GM12878 (cell line): ENCODE data around the gene JCHAIN. TPM values are rescaled to one million over a fixed set of nuclear protein-coding genes. Genes with fewer than 3 reads are reported as not detected.

Experiments used
- ATAC-seq: fragments of 200-7000 bp; cut with Tn5 transposase; 3 replicates; pipeline ENCODE4 v1.9.1; 2020; ENCODE audit warnings: mild to moderate bottlenecking, moderate library complexity
- BruUV-seq: library from RNA; stranded (reverse); fragments of 400-500 nt; replicated peaks from 2 replicates; lab custom pipeline; 2021; lab: Mats Ljungman, UMichigan
- CTCF ChIA-PET: fragments of 300-600 bp; sonication (Branson Sonifier 250); formaldehyde crosslinking; extraction: SDS; loops from one replicate; lab custom pipeline; 2021; ENCODE audit warnings: inconsistent platforms; lab: Yijun Ruan, JAX
- POLR2A ChIA-PET: fragments of 350-600 bp; formaldehyde crosslinking; extraction: SDS; loops from one replicate; lab custom pipeline; 2021; ENCODE audit warnings: inconsistent platforms; lab: Charles Lee
- RAD21 ChIA-PET: fragments of 300-600 bp; sonication (Branson Sonifier 250); formaldehyde crosslinking; loops from one replicate; lab custom pipeline; 2023; ENCODE audit warnings: antibody characterized with exemption; ENCODE audit not compliant: unreplicated experiment; lab: Charles Lee
- SMC1A ChIA-PET: fragments of 300-600 bp; sonication (Branson Sonifier 250); formaldehyde crosslinking; loops from one replicate; lab custom pipeline; 2023; ENCODE audit not compliant: unreplicated experiment, uncharacterized antibody; lab: Charles Lee
- DNase-seq: peaks from one replicate; pipeline ENCODE4 v3.0.0-alpha.2; 2011; ENCODE audit warnings: low read depth, low spot score
- FAIRE-seq: peaks from 3 replicates; lab custom pipeline; 2011; peaks lifted over from hg19 to GRCh38; lab: Jason Lieb, UNC
- H2AFZ ChIP-seq: 2 replicates; pipeline ENCODE4 v1.6.0; 2011; ENCODE audit warnings: low read depth, low read length, control low read depth; ENCODE audit not compliant: control insufficient read depth
- H3K27ac ChIP-seq: 2 replicates; pipeline ENCODE4 v1.5.1; 2011; ENCODE audit warnings: control low read depth; ENCODE audit not compliant: control insufficient read depth, insufficient read depth
- H3K27me3 ChIP-seq, 2 experiments: replicated peaks in 1 of 2; 2 replicates each; pipeline versions ENCODE4 v1.6.0 to v1.6.1; 2011; ENCODE audit warnings: low read length in 1 of 2; ENCODE audit not compliant: control insufficient read depth in 2 of 2, insufficient read depth in 2 of 2
- H3K36me3 ChIP-seq, 2 experiments: 2 replicates each; pipeline ENCODE4 v1.5.1; 2011; ENCODE audit warnings: low read length in 1 of 2; ENCODE audit not compliant: control insufficient read depth in 2 of 2, insufficient read depth in 2 of 2
- H3K4me1 ChIP-seq: 2 replicates; pipeline ENCODE4 v1.6.1; 2011; ENCODE audit warnings: mild to moderate bottlenecking, low read length, moderate library complexity, mixed read lengths; ENCODE audit not compliant: control insufficient read depth, insufficient read depth
- H3K4me2 ChIP-seq: 2 replicates; pipeline ENCODE4 v1.6.0; 2011; ENCODE audit warnings: control low read depth; ENCODE audit not compliant: control insufficient read depth, insufficient read depth
- H3K4me3 ChIP-seq: fragments of 200-600 bp; sonication (generic); 2 replicates; pipeline ENCODE4 v1.5.1; 2016
- H3K79me2 ChIP-seq: 2 replicates; pipeline ENCODE4 v1.6.0; 2011; ENCODE audit warnings: low read length; ENCODE audit not compliant: control insufficient read depth, insufficient read depth
- H3K9ac ChIP-seq: 2 replicates; pipeline ENCODE4 v1.8.0; 2011; ENCODE audit warnings: low read length, control low read depth, mixed read lengths; ENCODE audit not compliant: control insufficient read depth, insufficient read depth
- H3K9me3 ChIP-seq: replicated peaks from 3 replicates; pipeline ENCODE4 v1.5.1; 2011; ENCODE audit warnings: mild to moderate bottlenecking, low read length; ENCODE audit not compliant: control insufficient read depth, insufficient read depth
- H4K20me1 ChIP-seq: 2 replicates; pipeline ENCODE4 v1.6.0; 2011; ENCODE audit not compliant: control insufficient read depth, insufficient read depth
- CBX3 ChIP-seq: fragments of 200-600 bp; sonication (generic); IDR thresholded peaks from 2 replicates; pipeline ENCODE4 v1.6.1; 2016; ENCODE audit warnings: low read depth, borderline replicate concordance
- CHD2 ChIP-seq: IDR thresholded peaks from 2 replicates; pipeline ENCODE4 v1.6.1; 2011; ENCODE audit warnings: low read depth, low read length, improper control_type of control experiment, borderline replicate concordance
- GATAD2B ChIP-seq: fragments of 450-650 bp; conservative IDR thresholded peaks from 2 replicates; pipeline ENCODE4 v1.6.1; 2017; ENCODE audit warnings: low read depth, mild to moderate bottlenecking, moderate library complexity
- MTA3 ChIP-seq: IDR thresholded peaks from 2 replicates; pipeline ENCODE4 v1.6.1; 2012; ENCODE audit warnings: low read length, inconsistent platforms, borderline replicate concordance
- PAX5 ChIP-seq: IDR thresholded peaks from 2 replicates; pipeline ENCODE4 v1.6.1; 2011; ENCODE audit warnings: low read depth, low read length, borderline replicate concordance
- POU2F2 ChIP-seq: IDR thresholded peaks from 3 replicates; pipeline ENCODE4 v1.6.1; 2011; ENCODE audit warnings: low read depth, mild to moderate bottlenecking, low read length, borderline replicate concordance
- TCF3 ChIP-seq: IDR thresholded peaks from 2 replicates; pipeline ENCODE4 v1.6.1; 2012; ENCODE audit warnings: low read depth, mild to moderate bottlenecking, low read length, borderline replicate concordance; ENCODE audit not compliant: insufficient read depth
- YBX1 ChIP-seq: fragments of 450-650 bp; IDR thresholded peaks from 2 replicates; pipeline ENCODE4 v1.6.1; 2016; ENCODE audit warnings: antibody characterized with exemption
- ZNF217 ChIP-seq: fragments of 450-650 bp; IDR thresholded peaks from 2 replicates; pipeline ENCODE4 v1.6.1; 2017; ENCODE audit warnings: antibody characterized with exemption, mild to moderate bottlenecking
- WGBS: methylation state at CpG from one replicate; pipeline ENCODE4 v1.1.6; 2016; ENCODE audit warnings: low lambda C conversion rate; ENCODE audit not compliant: insufficient replicate concordance, insufficient coverage; ENCODE audit errors: missing lambda C conversion rate; 5-methylcytosine and 5-hydroxymethylcytosine counted together
- in situ Hi-C: fragments of 300-500 bp; cut with MboI; formaldehyde crosslinking; loops from 9 replicates; pipeline ENCODE4 v1.14.3; 2018; ENCODE audit warnings: mixed read lengths
- intact Hi-C: fragments of 100-400 bp; cut with micrococcal nuclease; formaldehyde crosslinking; loops from one replicate; pipeline ENCODE4 v1.14.2; 2022; ENCODE audit not compliant: unreplicated experiment
- polyA plus RNA-seq, 11 experiments: library from polyadenylated mRNA; depleted of rRNA in 4 of 11; unstranded in 6 of 11; stranded (reverse) in 5 of 11; fragments of >200 nt; fragmentation: Nextera tagmentation in 4 of 11; fragmentation: Illumina TruSeq in 1 of 11; extraction: Ambion mirVana in 4 of 11; extraction: Trizol in 1 of 11; gene quantifications; 1 replicate in 1 of 11; 2 replicates in 10 of 11; pipeline versions ENCODE4 v1.2.1 to v1.2.3, GENCODE V29; 2011 to 2016; ENCODE audit warnings: inconsistent platforms in 2 of 11, missing spikeins in 2 of 11, low read depth in 1 of 11
- total RNA-seq, 4 experiments: library from RNA; depleted of rRNA in 3 of 4; stranded (reverse); fragments of >200 nt in 3 of 4; fragmentation: Illumina TruSeq in 1 of 4; extraction: Trizol in 1 of 4; gene quantifications; 2 replicates each; pipeline versions ENCODE4 v1.2.1 to v1.2.3, GENCODE V29; 2013 to 2021
- TF ChIP-seq, protein P1 (sequence below): IDR thresholded peaks from 2 replicates; pipeline ENCODE4 v1.6.1; 2012; ENCODE audit warnings: low read depth, low read length, improper control_type of control experiment
- TF ChIP-seq, protein P2 (sequence below): IDR thresholded peaks from 2 replicates; pipeline ENCODE4 v1.6.1; 2011; ENCODE audit warnings: low read depth, low read length, improper control_type of control experiment, borderline replicate concordance

Gene JCHAIN
- total and polyA plus RNA-seq, 10 of the 15 experiments (the other 5 are each of a cell fraction or from before 2014, with no cell fraction given) = 188 to 1,045 (median 486) TPM

DNA sequence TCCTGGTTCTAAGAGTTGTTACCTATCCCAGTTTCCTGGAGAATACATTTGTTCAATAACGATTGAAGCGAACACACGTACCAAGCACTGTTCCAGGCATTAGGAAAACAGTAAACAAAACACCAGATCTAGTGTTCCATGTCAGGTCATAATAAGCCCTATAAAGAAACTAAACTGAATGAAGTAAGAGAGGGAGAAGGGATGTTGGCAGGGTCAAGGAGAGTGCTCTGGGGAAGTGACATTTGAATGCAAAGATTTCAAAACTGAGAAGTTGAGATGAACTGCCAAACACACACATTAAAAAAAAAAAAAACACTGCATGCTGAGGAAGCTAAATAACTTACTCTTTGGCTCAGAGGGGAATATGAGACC lies 52.1 kb downstream of the JCHAIN start:
- DNase-seq (no peak), ATAC-seq (no peak), FAIRE-seq (no peak)
- WGBS = 88% methylated on average over 3 of the region's 3 CpGs
- intact Hi-C loops (no loop called here), in situ Hi-C loops (loop anchor here (25.0 kb wide), 2 partner anchors 1098 to 1673 kb away; no protein-coding TSS in a partner anchor)
- BruUV-seq = no TSS peak
- POLR2A ChIA-PET = no interaction called here
- no peaks in the 10 kb centered on the region for H3K4me1 ChIP-seq
- SMC1A ChIA-PET = interaction anchor here (1.4 to 2.0 kb wide), 4 partner anchors 11 to 129 kb away, joined by 3 to 8 read pairs (median 4); no protein-coding TSS in a partner anchor
- H3K4me2 ChIP-seq = no peak overlapping the region
- H3K36me3 ChIP-seq = no peaks in the 10 kb centered on the region
- H2AFZ ChIP-seq = no peak overlapping the region
- no peaks in the 10 kb centered on the region for H3K9me3 ChIP-seq
- H3K4me3 ChIP-seq = no peak overlapping the region
- CTCF ChIA-PET = interaction anchor here (1.6 kb wide), 1 partner anchor 13 kb away, joined by 6 read pairs; no protein-coding TSS in a partner anchor
- no peaks in the 10 kb centered on the region for H3K79me2 ChIP-seq
- no peak overlapping the region for H3K27ac ChIP-seq
- peaks cover 0 to 14% of the 10 kb centered on the region in 2 experiments; a peak in 1 of 4 replicates for H3K27me3 ChIP-seq
- RAD21 ChIA-PET = interaction anchor here (0.7 to 1.6 kb wide), 3 partner anchors 44 to 412 kb away, joined by 3 read pairs; no protein-coding TSS in a partner anchor
- no peaks in the 10 kb centered on the region for H4K20me1 ChIP-seq
- TF ChIP-seq POU2F2 = no peak
- no peak for TF ChIP-seq CHD2
- TF ChIP-seq, protein P1, sequence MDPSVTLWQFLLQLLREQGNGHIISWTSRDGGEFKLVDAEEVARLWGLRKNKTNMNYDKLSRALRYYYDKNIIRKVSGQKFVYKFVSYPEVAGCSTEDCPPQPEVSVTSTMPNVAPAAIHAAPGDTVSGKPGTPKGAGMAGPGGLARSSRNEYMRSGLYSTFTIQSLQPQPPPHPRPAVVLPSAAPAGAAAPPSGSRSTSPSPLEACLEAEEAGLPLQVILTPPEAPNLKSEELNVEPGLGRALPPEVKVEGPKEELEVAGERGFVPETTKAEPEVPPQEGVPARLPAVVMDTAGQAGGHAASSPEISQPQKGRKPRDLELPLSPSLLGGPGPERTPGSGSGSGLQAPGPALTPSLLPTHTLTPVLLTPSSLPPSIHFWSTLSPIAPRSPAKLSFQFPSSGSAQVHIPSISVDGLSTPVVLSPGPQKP = no peak
- no peak for TF ChIP-seq TCF3
- TF ChIP-seq GATAD2B = no peak
- no peak for TF ChIP-seq MTA3
- no peak for TF ChIP-seq PAX5
- TF ChIP-seq CBX3 = no peak
- no peak for TF ChIP-seq YBX1
- TF ChIP-seq, protein P2, sequence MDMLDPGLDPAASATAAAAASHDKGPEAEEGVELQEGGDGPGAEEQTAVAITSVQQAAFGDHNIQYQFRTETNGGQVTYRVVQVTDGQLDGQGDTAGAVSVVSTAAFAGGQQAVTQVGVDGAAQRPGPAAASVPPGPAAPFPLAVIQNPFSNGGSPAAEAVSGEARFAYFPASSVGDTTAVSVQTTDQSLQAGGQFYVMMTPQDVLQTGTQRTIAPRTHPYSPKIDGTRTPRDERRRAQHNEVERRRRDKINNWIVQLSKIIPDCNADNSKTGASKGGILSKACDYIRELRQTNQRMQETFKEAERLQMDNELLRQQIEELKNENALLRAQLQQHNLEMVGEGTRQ = no peak
- no peak for TF ChIP-seq ZNF217
- H3K9ac ChIP-seq = no peak overlapping the region
